Measurements from ENCODE around the gene CALY. TPM values are rescaled to one million over a fixed set of nuclear protein-coding genes. Genes with fewer than 3 reads are reported as not detected.

Gene CALY
- total RNA-seq, 2 donors from 2014 or later, result 0.75 to 1.3 TPM

DNA sequence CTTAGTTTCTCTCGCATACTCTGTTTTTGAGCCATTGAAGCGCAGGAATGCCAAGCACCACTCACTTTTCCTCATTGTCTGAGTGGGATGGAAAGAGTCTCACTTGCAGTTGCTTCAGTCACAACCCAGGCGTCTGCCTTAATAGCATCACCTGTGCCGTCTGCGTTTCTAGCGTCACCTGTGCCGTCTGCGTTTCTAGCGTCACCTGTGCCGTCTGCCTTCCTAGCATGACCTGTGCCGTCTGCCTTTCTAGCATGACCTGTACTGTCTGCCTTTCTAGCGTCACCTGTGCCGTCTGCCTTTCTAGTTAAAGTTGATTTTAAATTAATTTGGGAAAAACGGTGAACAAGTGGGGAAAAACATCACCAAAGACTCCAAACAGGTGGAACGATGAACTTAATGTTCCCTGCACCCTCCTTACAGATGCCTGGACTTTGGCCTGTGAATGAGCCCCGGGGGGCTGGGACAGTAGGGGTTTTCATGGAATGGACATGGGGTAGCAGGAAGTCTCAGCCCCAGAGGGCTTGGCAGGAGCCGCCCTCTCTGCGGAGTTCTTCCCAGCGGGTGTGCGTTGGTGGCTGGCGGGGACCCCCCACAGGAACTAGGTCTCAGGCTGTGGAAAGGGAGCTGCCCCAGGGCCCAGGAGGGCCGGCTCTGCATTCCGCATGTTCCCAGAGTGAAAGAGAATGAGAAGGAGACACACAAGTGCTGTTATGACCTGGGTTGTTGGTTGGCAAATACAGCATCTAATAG, 24.5 kb downstream of the CALY start:
- H3K27me3 Mint-ChIP-seq (ENCODE audit: insufficient read depth), result peaks cover 5% of the 10 kb centered on the region
- H3K4me1 Mint-ChIP-seq, result peaks cover 8% of the 10 kb centered on the region
- DNase-seq, result no peak
- Histone ChIP-seq H3K27ac (ENCODE audit: low read depth, low read length) (no peak overlapping the region), H3K4me3 (ENCODE audit: low read length) (no peak overlapping the region), H3K27me3 (ENCODE audit: control insufficient read depth, insufficient read depth, low read length, poor library complexity, severe bottlenecking) (no peaks in the 10 kb centered on the region), H3K9me3 (ENCODE audit: control insufficient read depth, low read length) (no peaks in the 10 kb centered on the region), H3K36me3 (ENCODE audit: control insufficient read depth, insufficient read depth, low read length) (peaks cover 24% of the 10 kb centered on the region), H3K9ac (ENCODE audit: extremely low read depth, low read length, poor library complexity, severe bottlenecking) (no peak overlapping the region), H3K4me1 (ENCODE audit: control insufficient read depth, insufficient read depth, low read length) (peaks cover under 1% of the 10 kb centered on the region)
- H3K9me3 Mint-ChIP-seq, result no peaks in the 10 kb centered on the region
- TF ChIP-seq, protein P1, sequence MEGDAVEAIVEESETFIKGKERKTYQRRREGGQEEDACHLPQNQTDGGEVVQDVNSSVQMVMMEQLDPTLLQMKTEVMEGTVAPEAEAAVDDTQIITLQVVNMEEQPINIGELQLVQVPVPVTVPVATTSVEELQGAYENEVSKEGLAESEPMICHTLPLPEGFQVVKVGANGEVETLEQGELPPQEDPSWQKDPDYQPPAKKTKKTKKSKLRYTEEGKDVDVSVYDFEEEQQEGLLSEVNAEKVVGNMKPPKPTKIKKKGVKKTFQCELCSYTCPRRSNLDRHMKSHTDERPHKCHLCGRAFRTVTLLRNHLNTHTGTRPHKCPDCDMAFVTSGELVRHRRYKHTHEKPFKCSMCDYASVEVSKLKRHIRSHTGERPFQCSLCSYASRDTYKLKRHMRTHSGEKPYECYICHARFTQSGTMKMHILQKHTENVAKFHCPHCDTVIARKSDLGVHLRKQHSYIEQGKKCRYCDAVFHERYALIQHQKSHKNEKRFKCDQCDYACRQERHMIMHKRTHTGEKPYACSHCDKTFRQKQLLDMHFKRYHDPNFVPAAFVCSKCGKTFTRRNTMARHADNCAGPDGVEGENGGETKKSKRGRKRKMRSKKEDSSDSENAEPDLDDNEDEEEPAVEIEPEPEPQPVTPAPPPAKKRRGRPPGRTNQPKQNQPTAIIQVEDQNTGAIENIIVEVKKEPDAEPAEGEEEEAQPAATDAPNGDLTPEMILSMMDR (conservative IDR thresholded peaks at IDR 0.05), result no peak
- 93 to 95% methylated on average over 13 to 23 of the region's 23 CpGs for WGBS, 2 experiments (ENCODE audit: insufficient coverage in 1 of 2, insufficient read length in 1 of 2)
- no peak overlapping the region for H3K27ac Mint-ChIP-seq
- H3K36me3 Mint-ChIP-seq (ENCODE audit: low read depth), result peaks cover 22% of the 10 kb centered on the region
- no peak overlapping the region for H3K4me3 Mint-ChIP-seq

DNA sequence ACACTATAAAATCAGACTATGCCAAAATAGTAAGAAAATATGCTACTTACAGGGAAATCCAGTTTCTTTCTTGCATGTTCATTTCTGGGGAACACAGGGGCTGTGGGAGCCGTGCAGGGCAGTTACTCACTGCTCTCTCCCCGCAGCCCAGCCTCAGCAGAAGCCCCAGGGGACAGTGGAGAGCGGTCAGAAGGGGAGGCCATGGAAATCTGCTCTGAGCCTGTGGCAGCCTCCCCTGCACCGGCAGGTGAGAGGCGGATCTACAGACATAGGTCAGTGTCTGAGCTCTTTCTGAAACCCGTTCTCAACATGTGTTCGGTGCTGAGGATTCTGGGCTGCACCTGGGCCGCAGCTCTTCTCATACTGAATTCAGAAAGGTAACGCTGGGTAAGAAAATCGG, 25.1 kb downstream of the CALY start:
- DNase-seq, result no peak
- TF ChIP-seq, protein P1 (conservative IDR thresholded peaks at IDR 0.05), result no peak
- H3K27ac Mint-ChIP-seq, result no peak overlapping the region
- Histone ChIP-seq H3K9ac (ENCODE audit: extremely low read depth, low read length, poor library complexity, severe bottlenecking) (no peak overlapping the region), H3K9me3 (ENCODE audit: control insufficient read depth, low read length) (no peaks in the 10 kb centered on the region), H3K4me1 (ENCODE audit: control insufficient read depth, insufficient read depth, low read length) (peaks cover 6% of the 10 kb centered on the region), H3K4me3 (ENCODE audit: low read length) (no peak overlapping the region), H3K36me3 (ENCODE audit: control insufficient read depth, insufficient read depth, low read length) (peaks cover 28% of the 10 kb centered on the region), H3K27ac (ENCODE audit: low read depth, low read length) (no peak overlapping the region), H3K27me3 (ENCODE audit: control insufficient read depth, insufficient read depth, low read length, poor library complexity, severe bottlenecking) (no peaks in the 10 kb centered on the region)
- peaks cover 22% of the 10 kb centered on the region for H3K36me3 Mint-ChIP-seq (ENCODE audit: low read depth)
- peaks cover 8% of the 10 kb centered on the region for H3K4me1 Mint-ChIP-seq
- no peaks in the 10 kb centered on the region for H3K9me3 Mint-ChIP-seq
- peaks cover 5% of the 10 kb centered on the region for H3K27me3 Mint-ChIP-seq (ENCODE audit: insufficient read depth)
- WGBS, 2 experiments (ENCODE audit: insufficient coverage in 1 of 2, insufficient read length in 1 of 2), result 97 to 98% methylated on average over 10 of the region's 10 CpGs
- no peak overlapping the region for H3K4me3 Mint-ChIP-seq

DNA sequence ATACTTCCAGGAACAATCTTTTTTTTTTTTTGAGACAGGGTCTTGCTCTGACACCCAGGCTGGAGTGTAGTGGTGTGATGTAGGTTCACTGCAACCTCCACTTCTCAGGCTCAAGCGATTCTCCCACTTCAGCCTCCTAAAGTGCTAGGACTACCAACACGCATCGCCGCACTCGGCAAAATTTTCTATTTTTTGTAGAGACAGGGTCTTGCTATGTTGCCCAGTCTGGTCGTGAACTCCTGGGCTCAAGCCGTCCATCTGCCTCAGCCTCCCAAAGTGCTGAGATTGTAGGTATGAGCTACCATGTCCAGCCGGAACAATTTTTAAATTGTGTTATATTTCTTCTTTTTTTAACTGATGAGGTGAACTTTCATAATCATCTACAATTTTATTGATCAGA, 25.9 kb downstream of the CALY start:
- Histone ChIP-seq H3K4me1 (ENCODE audit: control insufficient read depth, insufficient read depth, low read length) (peaks cover 11% of the 10 kb centered on the region), H3K36me3 (ENCODE audit: control insufficient read depth, insufficient read depth, low read length) (peaks cover 28% of the 10 kb centered on the region), H3K27ac (ENCODE audit: low read depth, low read length) (no peak overlapping the region), H3K4me3 (ENCODE audit: low read length) (no peak overlapping the region), H3K27me3 (ENCODE audit: control insufficient read depth, insufficient read depth, low read length, poor library complexity, severe bottlenecking) (no peaks in the 10 kb centered on the region), H3K9me3 (ENCODE audit: control insufficient read depth, low read length) (no peaks in the 10 kb centered on the region), H3K9ac (ENCODE audit: extremely low read depth, low read length, poor library complexity, severe bottlenecking) (no peak overlapping the region)
- TF ChIP-seq, protein P1 (conservative IDR thresholded peaks at IDR 0.05), result no peak
- 95 to 100% methylated on average over 2 to 8 of the region's 8 CpGs for WGBS, 2 experiments (ENCODE audit: insufficient coverage in 1 of 2, insufficient read length in 1 of 2)
- peaks cover 22% of the 10 kb centered on the region for H3K36me3 Mint-ChIP-seq (ENCODE audit: low read depth)
- no peak overlapping the region for H3K27ac Mint-ChIP-seq
- no peaks in the 10 kb centered on the region for H3K9me3 Mint-ChIP-seq
- DNase-seq, result no peak
- H3K27me3 Mint-ChIP-seq (ENCODE audit: insufficient read depth), result peaks cover 1% of the 10 kb centered on the region
- peaks cover 14% of the 10 kb centered on the region for H3K4me1 Mint-ChIP-seq
- H3K4me3 Mint-ChIP-seq, result no peak overlapping the region

Data from endodermal cell (in vitro differentiated cells).